ENCODE measurements around the gene NPR2.

DNA sequence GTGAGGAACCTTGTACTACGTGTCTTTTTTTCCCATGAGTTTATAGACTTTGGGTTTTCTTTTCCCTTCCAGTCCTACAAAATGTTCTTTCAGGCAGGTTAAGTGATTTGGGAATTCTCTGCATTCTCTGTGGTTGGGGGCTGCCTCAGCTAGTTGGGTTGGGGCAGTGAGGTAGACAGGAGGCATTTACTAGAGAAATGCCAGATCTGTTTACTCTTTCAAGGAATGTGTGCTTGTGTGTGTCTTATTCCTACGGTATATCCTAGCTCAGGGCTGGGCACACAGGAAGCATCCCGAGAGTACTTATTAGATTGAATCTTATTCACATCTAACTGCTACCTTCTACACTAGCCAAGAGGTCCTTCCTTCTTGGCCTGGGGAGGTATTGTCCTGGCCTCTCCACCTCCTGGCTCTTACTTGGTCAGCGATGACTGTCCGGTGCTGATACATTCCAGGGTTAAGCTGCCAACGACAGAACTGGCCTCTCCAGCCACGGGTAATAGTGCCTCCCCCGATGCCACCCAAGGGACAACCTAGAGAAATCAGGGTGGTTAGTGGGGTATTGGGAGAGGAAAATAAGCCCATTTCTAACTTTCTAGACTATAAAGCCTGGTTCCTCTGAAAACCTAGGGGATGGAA, 47.4 kb upstream of the NPR2 start:
- TF ChIP-seq, protein P1, sequence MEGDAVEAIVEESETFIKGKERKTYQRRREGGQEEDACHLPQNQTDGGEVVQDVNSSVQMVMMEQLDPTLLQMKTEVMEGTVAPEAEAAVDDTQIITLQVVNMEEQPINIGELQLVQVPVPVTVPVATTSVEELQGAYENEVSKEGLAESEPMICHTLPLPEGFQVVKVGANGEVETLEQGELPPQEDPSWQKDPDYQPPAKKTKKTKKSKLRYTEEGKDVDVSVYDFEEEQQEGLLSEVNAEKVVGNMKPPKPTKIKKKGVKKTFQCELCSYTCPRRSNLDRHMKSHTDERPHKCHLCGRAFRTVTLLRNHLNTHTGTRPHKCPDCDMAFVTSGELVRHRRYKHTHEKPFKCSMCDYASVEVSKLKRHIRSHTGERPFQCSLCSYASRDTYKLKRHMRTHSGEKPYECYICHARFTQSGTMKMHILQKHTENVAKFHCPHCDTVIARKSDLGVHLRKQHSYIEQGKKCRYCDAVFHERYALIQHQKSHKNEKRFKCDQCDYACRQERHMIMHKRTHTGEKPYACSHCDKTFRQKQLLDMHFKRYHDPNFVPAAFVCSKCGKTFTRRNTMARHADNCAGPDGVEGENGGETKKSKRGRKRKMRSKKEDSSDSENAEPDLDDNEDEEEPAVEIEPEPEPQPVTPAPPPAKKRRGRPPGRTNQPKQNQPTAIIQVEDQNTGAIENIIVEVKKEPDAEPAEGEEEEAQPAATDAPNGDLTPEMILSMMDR (IDR thresholded peaks at IDR 0.05) = no peak
- TF ChIP-seq POLR2A (IDR thresholded peaks at IDR 0.05) = no peak

Data from Peyer's patch (tissue), 4 donors.